ENCODE measurements around the gene TRAIP. TPM values are rescaled to one million over a fixed set of nuclear protein-coding genes. Genes with fewer than 3 reads are reported as not detected.

The TRAIP gene
- total RNA-seq, 4 donors from 2014 or later = 0.84 to 1.4 (median 1.3) TPM; not detected in 1

DNA sequence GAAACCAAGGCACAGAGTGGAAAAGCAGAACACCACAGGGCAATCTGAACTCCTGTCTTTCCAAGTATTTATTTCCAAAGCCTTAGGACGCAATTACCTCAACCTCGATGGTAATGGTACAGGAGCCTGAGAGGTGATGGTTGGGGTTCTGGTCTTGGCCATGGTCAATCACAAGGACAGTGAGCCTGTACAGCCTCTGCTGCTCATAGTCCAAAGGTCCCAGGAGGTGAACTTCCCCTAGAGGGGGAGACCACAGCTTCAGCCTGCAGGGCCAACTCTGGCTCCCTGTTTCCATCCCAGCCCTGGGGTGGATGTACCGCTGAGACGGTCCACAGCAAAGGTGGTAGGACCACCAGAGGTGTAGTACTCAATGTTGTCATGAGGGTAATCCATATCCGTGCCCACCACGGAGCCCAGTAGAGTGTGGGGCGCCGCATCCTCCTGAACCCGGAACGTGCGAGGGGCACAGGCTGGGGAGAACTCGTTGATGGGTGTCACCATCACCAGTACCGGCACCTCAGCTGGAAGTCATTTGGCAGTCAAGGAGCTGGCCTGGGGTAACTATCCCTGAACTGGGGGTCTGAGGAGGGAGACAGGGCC is 62.8 kb downstream of the TRAIP start:
- DNase-seq (ENCODE audit: extremely low spot score) = no peak
- H3K36me3 ChIP-seq = no peaks in the 10 kb centered on the region
- no peaks in the 10 kb centered on the region for H3K9me3 ChIP-seq
- TF ChIP-seq POLR2AphosphoS5 (IDR thresholded peaks at IDR 0.05) = no peak
- 96% methylated on average over 11 of the region's 13 CpGs for WGBS
- no peak overlapping the region for H3K27ac ChIP-seq (replicated peaks in 1 of 4)
- H3K27me3 ChIP-seq = no peaks in the 10 kb centered on the region
- no peaks in the 10 kb centered on the region for H3K4me1 ChIP-seq
- no peak overlapping the region for H3K4me3 ChIP-seq
- intact Hi-C loops (cut with DNase I) = no loop called here

DNA sequence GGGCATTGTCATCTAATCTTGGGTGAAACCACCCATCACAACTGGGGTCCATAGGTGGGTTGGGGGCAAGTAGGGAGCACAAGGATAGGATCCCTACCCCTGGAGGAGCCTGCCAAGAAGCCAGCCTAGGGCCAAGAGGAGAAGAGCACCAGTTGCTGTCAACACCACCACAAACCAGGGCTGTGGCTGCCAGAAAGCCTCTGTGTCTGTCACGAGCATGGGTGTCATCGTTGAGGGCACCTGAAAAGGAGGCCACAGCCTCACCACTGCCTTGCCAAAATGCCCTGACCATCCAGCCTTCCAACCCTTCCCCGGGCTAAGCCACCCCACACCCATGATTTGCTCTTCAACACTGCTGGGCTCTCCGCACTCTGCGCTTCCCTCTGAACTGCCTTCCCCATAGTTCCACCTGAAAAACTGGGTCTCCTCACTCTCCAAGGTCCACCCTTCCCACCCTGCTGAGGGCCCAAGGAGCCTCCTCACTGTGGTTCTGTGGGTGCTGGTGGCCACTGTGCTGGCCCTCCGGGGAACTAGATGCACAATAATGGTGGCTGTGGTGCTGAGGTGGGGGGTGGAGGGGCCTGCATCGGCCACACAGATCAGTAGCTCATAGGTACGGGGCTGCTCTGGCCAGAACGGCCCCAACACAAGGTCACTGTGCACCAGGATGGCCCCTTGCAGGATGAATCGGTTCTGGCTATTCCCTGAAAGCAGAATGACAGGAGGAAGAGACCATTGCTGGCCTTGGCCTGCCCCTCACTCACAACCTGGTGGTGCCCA is 63.8 kb downstream of the TRAIP start:
- peaks cover 0 to under 1% (median under 1%) of the 10 kb centered on the region in 4 donors for H3K4me1 ChIP-seq
- no peak for TF ChIP-seq POLR2A (IDR thresholded peaks at IDR 0.05; ENCODE audit: low read depth)
- TF ChIP-seq EP300 (IDR thresholded peaks at IDR 0.05) = no peak
- TF ChIP-seq, protein P1, sequence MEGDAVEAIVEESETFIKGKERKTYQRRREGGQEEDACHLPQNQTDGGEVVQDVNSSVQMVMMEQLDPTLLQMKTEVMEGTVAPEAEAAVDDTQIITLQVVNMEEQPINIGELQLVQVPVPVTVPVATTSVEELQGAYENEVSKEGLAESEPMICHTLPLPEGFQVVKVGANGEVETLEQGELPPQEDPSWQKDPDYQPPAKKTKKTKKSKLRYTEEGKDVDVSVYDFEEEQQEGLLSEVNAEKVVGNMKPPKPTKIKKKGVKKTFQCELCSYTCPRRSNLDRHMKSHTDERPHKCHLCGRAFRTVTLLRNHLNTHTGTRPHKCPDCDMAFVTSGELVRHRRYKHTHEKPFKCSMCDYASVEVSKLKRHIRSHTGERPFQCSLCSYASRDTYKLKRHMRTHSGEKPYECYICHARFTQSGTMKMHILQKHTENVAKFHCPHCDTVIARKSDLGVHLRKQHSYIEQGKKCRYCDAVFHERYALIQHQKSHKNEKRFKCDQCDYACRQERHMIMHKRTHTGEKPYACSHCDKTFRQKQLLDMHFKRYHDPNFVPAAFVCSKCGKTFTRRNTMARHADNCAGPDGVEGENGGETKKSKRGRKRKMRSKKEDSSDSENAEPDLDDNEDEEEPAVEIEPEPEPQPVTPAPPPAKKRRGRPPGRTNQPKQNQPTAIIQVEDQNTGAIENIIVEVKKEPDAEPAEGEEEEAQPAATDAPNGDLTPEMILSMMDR (IDR thresholded peaks at IDR 0.05) = no peak
- no peak for TF ChIP-seq POLR2AphosphoS5 (IDR thresholded peaks at IDR 0.05)
- no peaks in the 10 kb centered on the region for H3K9me3 ChIP-seq
- H3K36me3 ChIP-seq = no peaks in the 10 kb centered on the region
- WGBS = 98% methylated on average over 5 of the region's 10 CpGs
- DNase-seq (ENCODE audit: extremely low spot score) = no peak
- H3K4me3 ChIP-seq = no peak overlapping the region
- no peak overlapping the region for H3K27ac ChIP-seq (replicated peaks in 1 of 4)
- intact Hi-C loops (cut with DNase I) = no loop called here
- H3K27me3 ChIP-seq = no peaks in the 10 kb centered on the region

DNA sequence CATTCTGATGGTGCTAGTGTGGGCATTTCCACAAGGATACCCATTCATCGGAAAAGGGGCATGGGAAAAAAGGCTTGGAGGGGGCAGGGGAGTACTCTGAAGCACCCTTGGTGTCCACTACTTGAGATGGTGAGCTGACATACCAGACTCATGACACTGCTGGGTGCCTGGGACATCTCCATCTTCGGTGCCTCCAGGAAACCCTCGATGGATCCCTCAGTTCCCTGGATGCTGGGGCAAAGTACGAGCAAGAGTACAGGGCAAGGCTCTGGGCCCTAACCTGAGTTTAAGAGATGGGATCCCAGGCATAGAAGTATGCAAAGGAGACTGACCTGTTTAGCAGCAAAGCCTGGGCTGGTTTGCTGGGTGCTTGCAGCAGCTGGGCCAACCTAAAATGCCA is 64.8 kb downstream of the TRAIP start:
- Histone ChIP-seq H3K27ac (replicated peaks in 1 of 4) (no peak overlapping the region), H3K27me3 (no peaks in the 10 kb centered on the region), H3K9me3 (no peaks in the 10 kb centered on the region), H3K36me3 (no peaks in the 10 kb centered on the region), H3K4me1 (peaks cover 6 to 10% (median 8%) of the 10 kb centered on the region in 4 donors), H3K4me3 (no peak overlapping the region)
- intact Hi-C loops (cut with DNase I) = no loop called here
- DNase-seq (ENCODE audit: extremely low spot score) = no peak
- TF ChIP-seq EP300 (IDR thresholded peaks at IDR 0.05) (no peak), POLR2A (IDR thresholded peaks at IDR 0.05; ENCODE audit: low read depth) (no peak), POLR2AphosphoS5 (IDR thresholded peaks at IDR 0.05) (no peak)
- TF ChIP-seq, protein P1 (IDR thresholded peaks at IDR 0.05) = no peak
- WGBS = 92% methylated on average over 4 of the region's 4 CpGs

DNA sequence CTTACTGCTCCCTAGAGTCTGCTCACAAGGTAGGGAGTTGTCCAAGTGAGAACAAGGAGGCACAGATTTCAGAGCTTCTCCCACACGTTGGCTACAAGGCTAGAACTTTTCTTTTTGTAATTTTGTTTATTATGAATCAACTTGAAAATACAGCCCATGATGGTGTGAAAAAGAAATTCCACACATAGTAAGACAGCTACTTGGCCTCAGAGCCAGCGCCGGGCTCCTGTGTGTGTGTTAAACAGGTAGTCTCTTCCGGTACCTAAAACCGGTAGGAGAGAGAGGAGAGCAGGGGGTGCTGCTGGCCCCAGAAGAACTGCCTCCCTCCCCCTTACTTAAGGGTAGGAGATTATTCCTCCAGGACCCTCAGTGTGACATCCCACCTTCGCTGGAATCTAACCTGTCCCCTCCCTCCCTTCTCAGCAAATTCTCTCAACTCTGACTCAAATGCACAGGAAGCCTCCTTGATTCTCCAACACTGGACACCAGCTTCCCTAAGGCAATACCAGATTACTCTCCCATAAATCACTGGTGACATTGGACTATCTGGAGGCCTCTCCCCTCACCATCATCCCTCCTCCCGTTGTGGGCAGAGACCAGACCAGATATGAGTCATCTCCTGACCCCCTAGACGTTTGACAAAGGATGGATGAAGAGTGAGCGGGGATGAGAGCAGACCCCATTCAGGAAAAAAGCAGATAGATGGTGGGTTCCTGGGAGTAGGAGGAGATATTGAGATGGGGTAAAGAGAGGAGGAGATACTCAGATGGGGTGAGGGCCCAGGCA is 65.5 kb downstream of the TRAIP start:
- DNase-seq (ENCODE audit: extremely low spot score) = no peak
- 65% methylated on average over 9 of the region's 9 CpGs for WGBS
- intact Hi-C loops (cut with DNase I) = no loop called here

More for the DNA sequence above, 65.5 kb downstream of the TRAIP start:
- no peaks in the 10 kb centered on the region for H3K36me3 ChIP-seq
- H3K4me1 ChIP-seq = peaks cover 6 to 10% (median 8%) of the 10 kb centered on the region in 4 donors
- H3K27ac ChIP-seq (replicated peaks in 1 of 4) = no peak overlapping the region
- no peak for TF ChIP-seq POLR2A (IDR thresholded peaks at IDR 0.05; ENCODE audit: low read depth)
- TF ChIP-seq POLR2AphosphoS5 (IDR thresholded peaks at IDR 0.05) = no peak
- no peak for TF ChIP-seq EP300 (IDR thresholded peaks at IDR 0.05)
- TF ChIP-seq, protein P1 (IDR thresholded peaks at IDR 0.05) = no peak
- no peaks in the 10 kb centered on the region for H3K9me3 ChIP-seq
- H3K4me3 ChIP-seq = no peak overlapping the region
- peaks cover 0 to 3% (median 0%) of the 10 kb centered on the region in 4 donors for H3K27me3 ChIP-seq
